AML-193 (cell line): ENCODE data around the gene KCNQ1.

Experiments
- DNase-seq, 2 experiments: peaks; one replicate each; lab custom pipeline; 2025; lab: John Stamatoyannopoulos, UW

KCNQ1 gene

DNA sequence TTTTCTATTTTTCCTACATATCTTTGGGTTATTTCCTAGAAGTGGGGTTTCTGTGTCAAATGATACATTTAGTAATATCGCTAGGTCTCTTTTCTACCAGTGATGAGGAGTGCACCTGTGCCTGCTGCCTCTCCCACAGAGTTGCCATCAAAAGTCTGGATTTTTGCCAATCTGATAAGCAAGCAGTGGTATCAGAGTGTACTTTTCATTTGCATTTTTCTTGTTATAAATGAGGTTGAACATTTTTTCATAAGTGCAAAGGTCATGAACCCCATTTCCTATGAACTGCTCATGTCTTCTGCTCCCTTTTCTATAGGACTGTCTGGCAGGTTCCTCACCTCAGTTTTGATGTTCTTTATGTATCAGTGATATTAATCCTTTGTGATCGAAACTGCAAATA is 2.2 kb upstream of the KCNQ1 start:
- DNase-seq, result no peak

DNA sequence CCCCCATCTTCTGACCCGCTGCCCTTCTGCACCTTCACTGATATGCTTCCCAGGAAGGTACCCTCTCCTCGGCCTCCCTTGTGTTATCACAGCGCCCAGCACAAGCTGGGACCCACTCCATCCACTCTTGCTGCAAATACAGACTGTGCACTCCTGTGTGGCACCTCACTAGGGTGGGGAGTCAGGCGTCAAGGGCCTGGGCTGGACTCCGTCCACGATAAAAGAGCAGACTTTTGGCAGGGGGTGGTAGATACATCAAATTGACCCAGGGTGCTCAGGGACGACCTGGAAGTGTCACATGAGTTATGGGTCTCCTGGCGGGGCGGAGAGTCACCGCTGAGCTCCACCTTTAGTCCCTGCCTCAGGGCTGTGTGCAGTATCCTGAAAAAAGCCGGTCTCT is 1.4 kb upstream of the KCNQ1 start:
- DNase-seq, result no peak

DNA sequence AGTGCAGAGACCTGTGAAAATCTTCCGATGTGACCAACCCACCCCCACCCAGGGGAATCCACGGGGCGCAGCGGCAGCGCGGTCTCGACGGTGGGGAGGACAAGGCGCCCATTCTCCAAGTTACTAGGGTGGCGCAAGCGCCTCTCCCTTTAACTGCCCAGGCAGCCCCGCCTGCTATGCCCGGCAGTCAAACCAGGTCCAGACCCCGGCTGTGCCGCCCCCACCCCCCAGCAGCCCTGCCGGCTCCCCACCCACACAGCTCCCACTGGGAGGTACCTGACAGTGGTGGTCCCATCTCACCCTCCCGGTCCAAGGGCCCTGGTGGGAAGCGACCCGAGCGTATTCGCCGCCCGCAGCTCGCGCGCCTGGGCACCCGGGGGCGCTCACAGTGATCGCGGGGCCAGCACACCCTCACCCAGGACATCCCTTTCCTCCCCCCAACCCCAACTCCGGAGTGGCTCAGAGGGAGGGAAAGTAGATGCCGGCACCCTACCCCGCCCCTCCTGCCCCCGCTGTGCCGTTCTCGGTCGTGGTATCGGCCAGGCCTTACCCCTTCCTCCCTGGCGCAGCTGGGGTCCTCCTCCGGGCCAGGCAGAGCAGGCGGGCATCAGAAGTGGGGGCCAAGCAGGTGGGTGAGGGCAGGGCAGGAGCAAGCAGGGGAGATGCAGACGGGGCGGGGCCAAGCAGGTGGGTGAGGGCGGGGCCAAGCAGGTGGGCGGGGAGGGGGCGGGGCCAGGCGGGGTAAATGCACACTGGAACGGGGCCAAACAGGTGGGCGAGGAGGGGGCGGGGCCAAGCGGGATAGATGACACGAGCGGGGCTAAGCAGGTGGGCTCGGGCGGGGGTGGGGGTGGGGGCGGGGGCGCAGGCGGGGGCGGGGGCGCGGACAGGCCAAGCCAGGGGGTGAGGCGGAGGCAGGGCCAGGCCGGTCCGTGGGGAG is 657 bp upstream of the KCNQ1 start, which contains the start of gene TRPM5:
Gene TRPM5, minus strand, starts transcription at position 634 of the 940 bp plus-strand sequence. CDS start 21,478 bp downstream, outside the sequence.
- no peak for DNase-seq

DNA sequence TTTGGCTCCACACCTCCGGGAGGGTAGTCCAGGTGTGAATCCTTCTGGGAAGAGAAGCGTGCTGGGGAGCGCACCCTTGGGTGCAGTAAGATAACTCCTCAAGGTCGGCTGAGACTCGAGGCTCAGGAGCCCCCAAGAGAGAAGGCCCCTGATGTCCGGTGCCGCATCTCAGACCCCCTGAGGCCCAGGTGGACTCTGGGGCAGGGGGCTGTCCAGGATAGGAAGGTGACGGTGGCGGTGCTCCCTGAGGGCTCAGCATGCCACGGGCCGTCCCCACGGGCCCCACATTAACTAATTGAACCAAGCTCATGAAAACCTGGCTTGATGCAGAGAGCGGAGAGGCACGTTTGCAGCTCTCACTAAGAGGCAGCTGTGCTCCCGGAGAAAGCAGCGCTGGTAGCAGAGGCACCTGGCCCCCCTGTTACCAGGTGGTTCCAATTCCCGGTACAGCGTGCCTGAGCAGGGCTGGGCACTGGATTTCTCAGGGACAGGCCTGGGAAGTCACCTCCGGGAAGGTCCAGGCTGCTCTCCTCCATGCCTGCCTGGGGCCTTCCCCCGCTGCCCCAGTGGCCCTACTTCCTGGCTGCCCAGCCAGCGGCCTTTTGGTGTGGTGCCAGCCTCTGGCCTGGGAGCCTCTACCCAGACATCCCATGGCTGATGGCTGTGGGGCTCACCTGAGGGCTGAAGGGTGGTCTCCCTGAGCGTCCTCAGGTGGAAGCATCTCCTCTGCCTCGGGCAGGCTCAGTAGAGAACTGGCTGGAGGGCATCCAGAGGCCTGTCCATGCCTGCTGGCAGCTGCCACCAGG is 1.1 kb downstream of the KCNQ1 start:
- DNase-seq, result no peak

DNA sequence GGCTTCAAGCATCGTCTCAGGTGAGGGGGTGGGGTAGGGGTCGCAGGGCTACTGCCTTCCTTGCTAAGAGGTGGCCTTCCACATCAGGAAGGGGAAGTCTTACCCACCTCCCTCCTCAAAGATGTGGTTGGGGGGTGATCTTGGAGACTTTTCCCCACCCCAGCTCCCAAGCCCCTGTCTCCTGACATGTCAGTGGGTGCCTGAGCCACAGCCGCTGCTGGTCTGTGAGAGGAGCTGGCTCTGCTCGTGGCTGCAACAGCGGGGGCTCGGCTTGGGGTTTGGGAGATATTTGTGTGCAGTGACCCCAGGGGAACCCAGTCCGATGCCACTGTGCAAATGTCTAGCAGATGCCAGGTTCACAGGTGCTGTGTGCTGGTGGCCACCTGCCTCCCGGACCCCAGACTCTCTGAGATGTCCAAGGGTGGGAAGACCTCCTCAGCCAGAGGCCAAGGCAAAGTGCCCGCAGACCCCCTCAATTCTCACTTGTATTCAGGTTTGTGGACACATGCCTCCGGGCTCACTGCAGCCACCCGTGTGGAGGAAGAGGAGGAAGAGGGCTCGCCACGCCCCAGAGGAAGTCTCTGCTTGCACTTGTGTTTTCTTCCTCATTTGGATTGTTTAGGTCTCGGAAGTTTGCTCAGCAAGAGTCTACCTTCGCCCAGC is 1.9 kb downstream of the KCNQ1 start:
- DNase-seq, result peak; percentile 44 to 49

DNA sequence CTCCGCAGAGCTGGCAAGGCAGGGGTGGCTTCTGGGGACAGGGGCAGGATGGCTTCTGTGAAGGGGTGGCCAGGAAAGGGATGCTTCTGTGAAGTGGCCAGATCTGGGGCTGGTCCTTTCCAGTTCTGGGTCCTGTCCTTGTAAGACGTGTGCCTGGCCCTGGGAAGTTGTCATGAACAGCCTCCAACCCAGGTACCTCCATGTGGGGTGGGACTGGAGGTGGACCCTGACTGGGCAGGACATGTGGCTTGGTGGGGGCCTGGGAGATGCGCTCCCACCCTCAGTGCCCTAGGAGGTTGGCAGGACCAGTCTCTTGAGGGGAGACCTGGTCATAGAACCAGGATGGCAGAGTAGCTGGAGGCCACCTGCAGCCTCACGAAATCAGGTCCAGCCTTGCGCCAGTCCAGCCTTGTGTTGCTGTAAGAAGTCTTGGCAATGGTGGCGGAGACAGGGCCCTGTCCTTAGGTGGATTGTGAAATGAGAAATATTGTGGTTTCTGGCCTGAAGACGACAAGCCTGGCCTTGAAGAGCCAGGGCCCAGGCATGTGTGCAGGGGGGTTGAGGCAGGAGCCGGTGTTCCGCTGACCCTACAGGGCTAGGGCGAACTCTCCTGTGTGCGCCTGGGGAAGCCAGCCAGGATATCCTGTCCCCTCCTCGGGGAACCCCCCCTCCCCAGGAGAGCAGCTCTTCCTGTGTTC is 2.6 kb downstream of the KCNQ1 start:
- peak; percentile 66 to 81 for DNase-seq

DNA sequence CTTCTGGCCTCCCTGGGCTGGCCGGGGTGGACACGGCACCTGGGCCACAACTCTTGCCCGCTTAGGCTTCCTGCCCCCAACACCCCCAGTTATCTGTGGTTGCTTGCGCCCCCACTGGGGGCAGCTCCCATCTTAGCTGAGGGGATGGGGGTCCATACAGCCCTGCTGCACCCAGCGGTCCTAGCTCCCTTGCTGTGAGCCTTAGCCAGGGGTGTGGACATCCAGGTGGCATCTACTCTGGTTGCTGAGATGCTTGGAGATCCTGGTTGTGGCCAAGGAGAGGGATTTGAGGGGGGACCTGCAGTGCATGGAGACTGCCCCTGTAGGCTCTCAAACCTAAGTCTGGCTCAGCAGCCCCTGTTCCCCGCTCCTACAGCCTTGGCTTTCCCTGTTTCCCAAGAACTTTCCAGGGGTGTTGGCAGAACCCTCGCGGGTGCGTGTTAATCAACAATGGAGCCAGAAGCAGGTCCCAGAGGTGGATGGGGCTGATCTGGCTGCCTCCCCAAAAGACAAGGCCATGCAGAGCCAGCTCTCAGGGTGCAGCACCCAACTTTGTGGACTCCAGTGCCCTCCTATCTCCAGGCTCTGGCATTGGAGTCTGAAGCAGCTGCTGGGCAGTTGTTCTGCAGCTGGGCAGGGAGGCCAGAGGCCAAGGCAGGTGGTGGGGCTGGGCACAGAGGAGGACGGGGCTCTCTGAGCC is 3.3 kb downstream of the KCNQ1 start:
- no peak for DNase-seq

DNA sequence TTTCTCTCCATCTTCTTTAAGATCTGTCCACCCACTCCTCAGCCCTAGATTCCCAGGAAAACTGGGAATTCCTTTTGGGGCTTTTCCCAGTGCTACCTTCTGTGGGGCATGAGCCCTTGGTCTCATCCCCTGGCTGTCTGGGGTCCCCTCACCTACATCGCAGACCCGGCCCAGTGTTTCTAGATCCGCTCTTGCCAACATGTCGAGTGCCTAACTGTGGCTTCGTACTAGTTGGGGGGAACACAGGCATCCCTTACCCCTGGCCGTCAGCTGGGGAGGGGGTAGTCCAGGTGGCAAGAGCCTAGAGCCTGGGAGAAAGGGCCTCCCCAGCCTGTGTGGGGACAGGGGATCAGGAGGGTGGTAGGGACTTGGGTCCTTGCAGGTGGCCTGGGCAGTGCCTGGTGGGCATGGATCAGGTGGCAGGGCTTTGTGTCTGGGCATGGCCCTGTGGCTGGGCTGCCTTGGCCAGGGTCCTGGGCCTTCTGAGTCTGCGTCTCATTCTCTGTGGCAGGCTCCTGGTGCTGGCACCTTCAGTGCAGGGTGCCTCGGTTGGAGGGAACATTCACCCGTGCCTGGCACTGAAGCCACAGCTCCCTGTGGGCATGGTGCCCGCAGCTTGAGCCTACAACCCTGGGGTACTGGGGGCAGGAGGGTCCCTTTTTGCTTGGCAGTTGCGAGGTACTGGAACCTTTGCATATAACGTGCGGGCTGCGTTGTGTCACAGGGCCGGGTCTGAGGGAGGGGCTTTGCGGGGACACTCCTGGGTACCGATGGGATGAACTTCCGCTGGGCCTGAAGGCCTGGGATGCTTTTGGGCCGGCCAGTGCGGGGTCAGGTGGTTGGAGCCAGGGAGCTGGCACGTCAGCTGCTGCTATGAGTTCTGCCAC is 4.1 kb downstream of the KCNQ1 start:
- DNase-seq, result no peak

DNA sequence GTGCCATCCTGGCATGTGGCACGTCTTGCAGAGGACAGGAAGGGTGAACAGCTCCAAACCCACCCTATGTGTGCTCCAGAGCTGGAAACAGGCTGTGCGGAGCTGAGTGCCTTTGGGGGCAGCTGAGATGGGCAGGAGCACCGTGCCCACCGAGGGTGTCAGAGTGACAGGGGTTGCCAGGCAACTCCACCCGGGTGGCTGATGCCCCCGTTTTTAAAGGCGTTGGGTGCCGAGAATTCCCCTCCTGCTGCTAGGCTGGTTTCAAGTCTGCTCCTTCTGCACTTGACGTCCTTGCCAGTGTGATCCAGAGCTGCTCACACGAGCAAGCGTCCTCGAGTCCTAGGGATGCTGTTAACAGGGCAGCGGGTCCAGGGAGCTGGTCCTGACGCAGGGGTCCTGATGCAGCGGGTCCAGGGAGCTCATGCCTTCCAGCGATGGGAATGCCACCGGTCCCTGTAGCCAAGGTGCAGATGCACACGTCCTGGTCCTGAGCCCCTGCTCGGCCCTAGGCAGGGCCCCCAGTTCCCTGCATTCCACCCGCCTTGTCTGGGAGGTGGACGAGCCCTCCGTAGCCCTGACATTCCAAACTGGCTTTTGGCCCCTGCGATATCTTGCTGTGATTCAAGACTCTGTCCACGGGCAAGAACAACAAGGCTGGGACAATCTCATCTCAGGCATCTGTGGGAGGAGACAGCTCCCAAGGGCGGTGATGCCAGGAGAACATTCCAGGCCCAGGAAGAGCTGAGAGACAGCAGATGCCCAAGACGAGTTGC is 4.9 kb downstream of the KCNQ1 start:
- no peak for DNase-seq

DNA sequence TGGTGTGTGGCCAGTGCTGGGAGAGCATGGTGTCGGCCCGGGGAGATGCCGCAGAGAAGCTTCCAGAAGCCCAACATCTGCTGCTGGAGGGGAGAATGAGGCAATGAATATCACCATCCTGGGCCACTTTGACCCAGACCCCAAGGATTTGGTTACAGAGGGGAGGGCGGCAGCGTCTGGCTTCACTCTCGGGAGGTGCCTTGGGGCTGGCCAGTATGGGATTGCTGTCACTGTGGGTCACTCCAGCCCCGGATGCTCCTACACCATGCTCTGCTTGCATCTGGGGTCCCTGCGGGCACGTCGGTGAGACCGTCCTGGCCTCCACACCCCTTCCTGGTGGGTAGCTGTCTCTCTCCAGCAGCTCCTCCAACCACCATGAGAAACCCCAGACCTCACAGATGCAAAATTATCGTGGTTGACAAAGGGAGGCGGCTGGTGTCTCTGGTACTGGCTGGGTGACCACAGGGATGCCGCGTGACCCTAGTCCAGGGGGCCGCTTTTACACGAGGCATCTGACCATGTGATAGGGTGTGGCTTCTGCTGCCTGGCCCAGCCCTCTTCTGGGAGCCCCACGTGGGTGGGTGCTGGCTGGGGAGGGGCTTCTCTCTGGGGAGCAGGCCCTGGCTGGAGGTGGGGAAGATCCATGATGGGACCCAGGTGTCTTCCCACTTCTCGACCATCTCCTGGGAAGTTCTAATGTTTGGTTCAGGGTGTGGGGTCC is 5.7 kb downstream of the KCNQ1 start:
- no peak for DNase-seq

DNA sequence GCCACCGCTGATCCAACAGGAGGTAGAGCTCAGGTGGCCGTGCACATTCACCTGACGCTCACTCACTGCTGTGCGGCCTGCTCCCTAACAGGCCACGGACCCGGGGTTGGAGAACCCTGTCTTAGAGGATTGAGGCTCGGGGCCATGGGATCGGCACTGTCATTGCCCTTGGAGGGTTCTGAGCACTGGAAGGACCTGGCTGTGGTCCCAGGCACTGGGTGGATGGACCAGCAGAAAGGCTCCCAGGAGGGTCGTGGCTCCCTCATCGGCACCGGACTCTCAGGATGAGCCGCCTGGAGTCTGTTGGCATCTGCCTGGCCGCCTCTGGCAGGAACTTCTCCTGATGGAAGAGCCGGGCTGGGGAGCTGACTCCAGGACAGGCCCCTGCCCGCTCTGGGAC is 6.5 kb downstream of the KCNQ1 start:
- DNase-seq, result no peak

DNA sequence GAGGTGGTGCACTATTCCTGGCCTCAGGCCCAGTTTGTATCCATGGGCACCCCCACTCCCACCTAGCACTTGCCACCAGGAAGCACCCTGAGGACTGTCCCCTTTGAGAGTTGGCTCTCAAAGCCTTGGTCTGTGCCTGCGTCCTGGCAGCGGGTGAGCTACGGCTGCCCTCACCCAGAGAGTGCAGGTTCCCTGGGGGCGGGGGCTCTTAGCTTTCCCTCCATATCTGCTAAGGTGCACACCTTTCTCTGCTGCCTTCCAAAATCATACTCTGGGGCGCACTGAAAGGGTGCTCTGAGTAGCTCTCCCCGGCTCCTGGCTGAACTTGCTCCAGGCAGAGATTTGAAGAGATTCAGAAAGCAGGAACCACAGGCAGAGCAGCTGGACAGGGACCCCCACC is 7.1 kb downstream of the KCNQ1 start:
- no peak for DNase-seq

DNA sequence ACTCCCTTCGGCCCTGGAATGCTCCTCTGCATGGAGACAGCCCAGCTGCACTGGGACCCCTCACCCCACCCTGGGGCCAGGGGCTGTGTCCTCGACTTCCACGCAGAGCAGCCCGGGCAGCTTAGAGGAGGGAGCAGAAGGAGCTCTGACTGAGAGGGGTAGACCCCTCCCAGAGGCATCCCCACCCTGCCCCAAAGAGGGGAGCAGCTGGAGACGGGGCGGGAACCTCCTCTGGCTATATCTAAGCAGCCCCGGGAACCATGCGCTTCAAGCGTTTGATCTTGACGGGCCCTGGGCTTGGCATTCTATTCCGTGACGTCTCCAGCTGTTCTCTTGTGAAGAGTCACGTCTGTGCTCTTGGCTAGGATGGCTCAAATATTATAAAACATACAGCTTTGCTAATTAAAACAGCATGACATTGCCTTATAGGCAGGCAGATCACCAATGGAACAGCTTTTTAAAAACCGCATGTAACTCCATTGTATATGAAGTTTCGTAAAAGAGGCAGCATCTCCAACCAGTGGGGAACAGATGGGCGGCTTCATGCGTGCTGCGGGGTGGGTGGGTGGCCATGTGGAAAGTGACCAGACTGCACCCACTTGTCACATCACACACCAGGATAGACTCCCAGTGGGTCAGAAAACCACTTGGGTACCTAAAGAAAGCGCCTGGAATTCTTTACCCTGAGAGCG is 7.7 kb downstream of the KCNQ1 start:
- DNase-seq, result no peak

DNA sequence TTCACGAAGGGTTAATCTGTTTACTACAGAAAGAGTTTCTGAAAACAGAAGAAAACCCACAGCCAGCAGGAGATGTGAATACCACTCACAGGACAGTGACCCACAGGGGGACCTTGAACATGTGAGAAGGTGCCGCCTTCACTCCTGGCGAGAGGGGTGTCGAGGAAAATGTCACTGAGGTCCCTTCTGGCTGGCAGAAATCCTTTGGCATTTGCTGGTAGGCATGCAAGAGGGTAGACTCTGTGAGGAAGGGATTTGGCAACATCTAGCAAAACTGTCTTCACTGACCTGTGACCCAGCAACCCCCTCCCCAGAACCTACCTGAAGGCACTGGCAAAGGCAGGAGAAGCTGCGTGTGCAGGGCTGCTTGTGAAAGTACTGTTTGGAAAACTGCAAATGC is 8.6 kb downstream of the KCNQ1 start:
- no peak for DNase-seq

DNA sequence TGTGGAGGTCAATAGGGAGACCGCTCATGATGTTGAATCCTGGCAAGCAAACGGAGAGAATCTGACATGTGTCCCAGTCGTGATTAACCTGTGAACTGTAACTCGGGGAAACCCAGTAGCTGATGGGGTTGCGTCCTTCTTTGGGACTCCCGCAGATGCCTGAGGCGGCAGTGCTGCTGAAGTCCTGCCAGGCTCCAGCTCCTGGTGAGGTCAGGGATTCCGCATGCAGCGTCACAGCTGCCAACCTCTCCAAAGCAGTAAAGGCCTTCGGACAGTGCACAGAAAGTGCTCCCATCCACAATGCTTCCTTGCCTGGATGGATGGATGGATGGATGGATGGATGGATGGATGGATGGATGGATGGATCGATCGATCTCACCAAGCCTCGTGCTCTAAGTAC is 13.5 kb downstream of the KCNQ1 start:
- DNase-seq, result no peak

DNA sequence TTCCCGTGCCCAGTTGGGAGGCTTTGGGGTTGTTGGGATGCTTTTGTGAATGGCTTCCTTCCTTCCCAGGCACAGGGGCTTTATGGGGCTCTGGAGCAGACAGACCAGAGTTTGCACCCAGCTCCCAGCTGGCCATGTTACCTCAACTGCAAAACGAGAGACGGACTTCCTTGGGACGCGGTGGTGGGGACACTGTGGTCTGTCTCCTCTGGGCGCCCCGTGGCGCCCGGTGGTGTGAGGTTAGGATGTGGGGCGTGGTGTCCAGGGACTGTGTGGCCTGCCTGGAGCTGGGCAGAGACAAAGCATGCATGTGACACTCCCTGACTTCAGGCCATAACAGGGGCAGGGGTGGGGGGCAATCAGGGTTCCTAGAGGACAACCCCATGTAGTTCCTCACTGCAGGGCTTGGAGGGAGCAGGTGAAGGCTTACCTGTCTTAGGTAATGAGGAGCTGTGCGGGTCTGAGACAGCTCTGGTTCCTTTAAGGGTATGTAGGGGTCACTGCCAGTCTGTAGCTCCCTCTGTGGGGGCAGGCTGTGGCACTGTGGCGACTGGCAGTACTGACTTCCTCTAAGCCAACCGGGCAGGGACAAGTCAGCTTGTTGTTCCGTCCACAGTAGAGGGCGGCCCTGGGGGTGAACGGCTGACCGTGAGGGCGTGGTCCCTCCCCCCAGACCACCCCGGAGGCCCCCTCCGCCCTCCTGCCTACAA is 14.4 kb downstream of the KCNQ1 start:
- no peak for DNase-seq

DNA sequence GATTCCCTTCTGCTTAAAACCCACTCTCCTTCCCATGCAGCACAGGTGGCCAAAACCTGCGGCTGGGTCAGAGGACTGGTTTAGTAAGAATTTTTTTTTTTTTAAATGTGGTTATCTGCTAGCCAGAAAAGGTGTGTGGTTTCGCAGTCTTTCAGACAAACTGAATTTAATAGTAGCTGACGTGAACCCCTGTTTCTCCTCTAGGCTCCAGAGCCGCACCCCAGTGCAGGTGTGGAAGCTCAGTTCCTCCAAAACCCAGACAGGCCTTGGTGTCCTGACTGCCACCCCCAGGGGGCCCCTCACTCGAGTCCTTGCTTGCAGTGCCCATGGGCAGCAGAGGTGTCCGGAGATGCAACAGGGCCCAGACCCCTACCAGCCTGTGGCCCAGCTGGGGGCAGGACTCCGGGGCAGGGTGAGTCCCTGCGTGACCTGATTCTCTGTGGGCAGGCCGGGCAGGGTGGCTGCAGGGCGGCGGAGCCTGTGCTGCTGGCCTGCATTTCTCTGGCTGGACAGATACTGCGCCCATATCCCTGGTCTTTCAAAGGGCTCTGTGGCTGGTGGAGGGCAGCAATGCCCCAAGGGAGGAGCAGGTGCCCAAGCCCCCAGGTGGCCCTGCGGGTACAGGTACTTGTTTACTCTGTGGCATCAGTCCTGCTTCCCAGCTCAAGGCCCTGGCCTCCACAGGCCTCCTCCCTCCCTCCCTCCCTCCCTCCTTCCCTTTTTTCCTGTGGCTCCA is 15.2 kb downstream of the KCNQ1 start:
- no peak for DNase-seq
